H1 (cell line): ENCODE results near the gene ATP8B3. TPM values are rescaled to one million over a fixed set of nuclear protein-coding genes. Genes with fewer than 3 reads are reported as not detected.

Source experiments
- CTCF ChIA-PET: fragments of 300-600 bp; sonication (Branson Sonifier 250); formaldehyde crosslinking; loops from one replicate; lab custom pipeline; 2021; ENCODE audit not compliant: partially characterized antibody; lab: Charles Lee
- POLR2A ChIA-PET: fragments of 300-600 bp; sonication (Branson Sonifier 250); formaldehyde crosslinking; loops from one replicate; lab custom pipeline; 2021; ENCODE audit warnings: inconsistent platforms; ENCODE audit not compliant: partially characterized antibody; lab: Charles Lee
- DNase-seq, 2 experiments: peaks; one replicate each; pipeline versions ENCODE4 v3.0.0 to v3.0.0-alpha.2; 2010 to 2022; ENCODE audit warnings: low spot score in 2 of 2, low read depth in 1 of 2, mixed read lengths in 1 of 2
- FAIRE-seq: peaks from 2 replicates; lab custom pipeline; 2011; peaks lifted over from hg19 to GRCh38; lab: Jason Lieb, UNC
- H2AFZ ChIP-seq: 2 replicates; pipeline ENCODE4 v1.8.1; 2012; ENCODE audit warnings: low read length, inconsistent platforms
- H2AK5ac ChIP-seq: 2 replicates; pipeline ENCODE4 v1.6.1; 2013; ENCODE audit warnings: low read depth, low read length
- H2BK120ac ChIP-seq: replicated peaks from 2 replicates; pipeline ENCODE3; 2013; ENCODE audit warnings: low read depth, low read length, inconsistent platforms
- H2BK12ac ChIP-seq: 2 replicates; pipeline ENCODE4 v1.6.1; 2013; ENCODE audit warnings: low read depth, low read length
- H2BK15ac ChIP-seq: 2 replicates; pipeline ENCODE4 v1.6.1; 2013; ENCODE audit warnings: low read length
- H2BK20ac ChIP-seq: 2 replicates; pipeline ENCODE4 v1.6.1; 2013; ENCODE audit warnings: low read length
- H2BK5ac ChIP-seq: 2 replicates; pipeline ENCODE4 v1.6.1; 2013; ENCODE audit warnings: low read depth, low read length
- H3K14ac ChIP-seq: 2 replicates; pipeline ENCODE4 v1.6.1; 2013; ENCODE audit warnings: inconsistent platforms; ENCODE audit not compliant: insufficient read length
- H3K18ac ChIP-seq: 2 replicates; pipeline ENCODE4 v1.6.1; 2013; ENCODE audit warnings: low read length; ENCODE audit errors: extremely low read depth
- H3K23ac ChIP-seq: 2 replicates; pipeline ENCODE4 v1.6.1; 2013; ENCODE audit warnings: inconsistent platforms; ENCODE audit not compliant: insufficient read length
- H3K23me2 ChIP-seq: 2 replicates; pipeline ENCODE4 v1.6.1; 2013; ENCODE audit warnings: low read depth, low read length
- H3K27ac ChIP-seq: 2 replicates; pipeline ENCODE4 v1.6.1; 2011; ENCODE audit warnings: low read depth, low read length, inconsistent platforms
- H3K27me3 ChIP-seq, 4 experiments: replicated peaks in 1 of 4; 1 replicate in 1 of 4; 2 replicates in 3 of 4; pipeline versions ENCODE4 v1.6.1 to v1.8.1; 2011 to 2013; ENCODE audit warnings: low read length in 3 of 4, mild to moderate bottlenecking in 3 of 4, inconsistent platforms in 2 of 4, mixed read lengths in 2 of 4, moderate library complexity in 1 of 4; ENCODE audit not compliant: control insufficient read depth in 3 of 4, insufficient read depth in 3 of 4; ENCODE audit errors: extremely low read depth in 1 of 4
- H3K36me3 ChIP-seq, 4 experiments: 2 replicates each; pipeline versions ENCODE4 v1.6.1 to v1.8.1; 2011 to 2013; ENCODE audit warnings: mild to moderate bottlenecking in 4 of 4, low read length in 3 of 4, moderate library complexity in 2 of 4, control low read depth in 1 of 4, inconsistent platforms in 1 of 4; ENCODE audit not compliant: insufficient read depth in 4 of 4, control insufficient read depth in 2 of 4
- H3K4ac ChIP-seq: replicated peaks from 2 replicates; pipeline ENCODE3; 2013; ENCODE audit warnings: low read length, low read depth, mixed read lengths, inconsistent platforms; ENCODE audit not compliant: insufficient read length
- H3K4me1 ChIP-seq, 4 experiments: replicated peaks in 1 of 4; 1 replicate in 1 of 4; 2 replicates in 3 of 4; pipeline versions ENCODE4 v1.6.1 to v1.8.1; 2011 to 2013; ENCODE audit warnings: low read length in 3 of 4, inconsistent platforms in 2 of 4, mixed read lengths in 1 of 4; ENCODE audit not compliant: insufficient read depth in 4 of 4, control insufficient read depth in 3 of 4
- H3K4me2 ChIP-seq, 2 experiments: 2 replicates each; pipeline versions ENCODE4 v1.6.1 to v1.8.1; 2011 to 2013; ENCODE audit warnings: low read depth in 2 of 2, low read length in 2 of 2, control low read depth in 1 of 2, inconsistent platforms in 1 of 2, mild to moderate bottlenecking in 1 of 2; ENCODE audit not compliant: insufficient read depth in 1 of 2
- H3K4me3 ChIP-seq, 4 experiments: fragments of 200-600, 300-600 bp in 1 of 4; sonication (generic), shearing (Covaris generic), sonication (Bioruptor Twin) in 1 of 4; 2 replicates each; pipeline versions ENCODE4 v1.5.1 to v1.8.1; 2011 to 2016; ENCODE audit warnings: low read length in 4 of 4, low read depth in 3 of 4, control low read depth in 2 of 4, inconsistent platforms in 2 of 4, mild to moderate bottlenecking in 2 of 4, mixed read lengths in 1 of 4, moderate library complexity in 1 of 4; ENCODE audit not compliant: insufficient read depth in 2 of 4; ENCODE audit errors: extremely low read depth in 1 of 4
- H3K56ac ChIP-seq: replicated peaks from 2 replicates; pipeline ENCODE3; 2013; ENCODE audit warnings: low read depth, mild to moderate bottlenecking, mixed read lengths, low read length, inconsistent platforms; ENCODE audit not compliant: insufficient read length
- H3K79me1 ChIP-seq: 2 replicates; pipeline ENCODE4 v1.6.1; 2013; ENCODE audit warnings: low read depth, low read length, control low read depth
- H3K79me2 ChIP-seq, 2 experiments: 2 replicates each; pipeline versions ENCODE4 v1.6.1 to v1.8.1; 2012 to 2013; ENCODE audit warnings: low read length in 2 of 2, mild to moderate bottlenecking in 2 of 2, inconsistent platforms in 1 of 2; ENCODE audit not compliant: insufficient read depth in 2 of 2, control insufficient read depth in 1 of 2
- H3K9ac ChIP-seq, 4 experiments: replicated peaks in 1 of 4; 1 replicate in 1 of 4; 2 replicates in 3 of 4; pipeline versions ENCODE4 v1.6.1 to v1.8.1; 2011 to 2013; ENCODE audit warnings: low read depth in 3 of 4, low read length in 3 of 4, control low read depth in 2 of 4, mild to moderate bottlenecking in 2 of 4, moderate library complexity in 2 of 4, inconsistent platforms in 1 of 4; ENCODE audit errors: extremely low read depth in 1 of 4
- H3K9me3 ChIP-seq, 2 experiments: 2 replicates each; pipeline versions ENCODE4 v1.6.1 to v1.8.1; 2012 to 2013; ENCODE audit warnings: mild to moderate bottlenecking in 2 of 2, moderate library complexity in 2 of 2, control low read depth in 1 of 2, inconsistent platforms in 1 of 2, low read depth in 1 of 2, low read length in 1 of 2, mixed read lengths in 1 of 2; ENCODE audit not compliant: insufficient read depth in 2 of 2
- H4K20me1 ChIP-seq, 2 experiments: replicated peaks in 1 of 2; 2 replicates each; pipeline versions ENCODE3 to v1.8.1; 2011 to 2013; ENCODE audit warnings: inconsistent platforms in 2 of 2, low read length in 2 of 2, mild to moderate bottlenecking in 1 of 2; ENCODE audit not compliant: insufficient read depth in 2 of 2, control insufficient read depth in 1 of 2
- H4K5ac ChIP-seq: 2 replicates; pipeline ENCODE4 v1.6.1; 2013; ENCODE audit warnings: low read length, low read depth, mixed read lengths, inconsistent platforms; ENCODE audit not compliant: insufficient read length
- H4K8ac ChIP-seq: 2 replicates; pipeline ENCODE4 v1.8.0; 2013; ENCODE audit warnings: mild to moderate bottlenecking, moderate library complexity, low read length, inconsistent platforms; ENCODE audit not compliant: insufficient read depth; ENCODE audit errors: extremely low read depth
- H4K91ac ChIP-seq: replicated peaks from 2 replicates; pipeline ENCODE3; 2013; ENCODE audit warnings: low read length, mixed read lengths, inconsistent platforms; ENCODE audit not compliant: insufficient read length
- CREB1 ChIP-seq: IDR thresholded peaks from 2 replicates; pipeline ENCODE4 v1.6.1; 2012; ENCODE audit warnings: inconsistent platforms
- KDM4A ChIP-seq: IDR thresholded peaks from one replicate; pipeline ENCODE4 v1.7.1; 2012; ENCODE audit warnings: low read depth, mild to moderate bottlenecking, moderate library complexity, low read length, inconsistent platforms; ENCODE audit not compliant: severe bottlenecking
- RNF2 ChIP-seq: fragments of 200-900, 300-1000 bp; sonication (generic); IDR thresholded peaks from 2 replicates; pipeline ENCODE4 v1.7.1; 2016; ENCODE audit warnings: borderline replicate concordance, low read depth, mild to moderate bottlenecking, antibody characterized with exemption, low read length; ENCODE audit not compliant: poor library complexity, severe bottlenecking; ENCODE audit errors: missing control alignments
- WGBS, 2 experiments: shearing (Covaris generic) in 1 of 2; methylation state at CpG; one replicate each; pipeline versions ENCODE4 v1.1.6 to v1.1.7; 2013 to 2015; ENCODE audit warnings: low lambda C conversion rate in 2 of 2, mixed read lengths in 2 of 2, inconsistent platforms in 1 of 2, low coverage in 1 of 2, missing lambda C conversion rate in 1 of 2; ENCODE audit not compliant: insufficient replicate concordance in 2 of 2, insufficient coverage in 1 of 2, insufficient read length in 1 of 2; ENCODE audit errors: extremely low coverage in 1 of 2, missing lambda C conversion rate in 1 of 2; 5-methylcytosine and 5-hydroxymethylcytosine counted together
- polyA plus RNA-seq, 7 experiments: library from polyadenylated mRNA; depleted of rRNA in 3 of 7; stranded (reverse) in 5 of 7; unstranded in 2 of 7; fragments of >200 nt in 5 of 7; fragments of 200-250 nt in 2 of 7; gene quantifications; 1 replicate in 5 of 7; 2 replicates in 1 of 7; 4 replicates in 1 of 7; pipeline versions ENCODE4 v1.2.1 to v1.2.3, GENCODE V29; 2011 to 2013; ENCODE audit warnings: missing spikeins in 2 of 7, mixed read lengths in 2 of 7
- total RNA-seq: library from RNA; stranded (reverse); fragmentation: NEBNext Ultra II Directional; extraction: Animal tissue kit (Norgen Biotek cat#: 25700); gene quantifications from 2 replicates; pipeline ENCODE4 v1.2.1, GENCODE V29; 2021

The ATP8B3 gene
- total and polyA plus RNA-seq, 2 of the 8 experiments (the other 6 are each of a cell fraction or from before 2014, with no cell fraction given), result 4.1 to 9.3 TPM

DNA sequence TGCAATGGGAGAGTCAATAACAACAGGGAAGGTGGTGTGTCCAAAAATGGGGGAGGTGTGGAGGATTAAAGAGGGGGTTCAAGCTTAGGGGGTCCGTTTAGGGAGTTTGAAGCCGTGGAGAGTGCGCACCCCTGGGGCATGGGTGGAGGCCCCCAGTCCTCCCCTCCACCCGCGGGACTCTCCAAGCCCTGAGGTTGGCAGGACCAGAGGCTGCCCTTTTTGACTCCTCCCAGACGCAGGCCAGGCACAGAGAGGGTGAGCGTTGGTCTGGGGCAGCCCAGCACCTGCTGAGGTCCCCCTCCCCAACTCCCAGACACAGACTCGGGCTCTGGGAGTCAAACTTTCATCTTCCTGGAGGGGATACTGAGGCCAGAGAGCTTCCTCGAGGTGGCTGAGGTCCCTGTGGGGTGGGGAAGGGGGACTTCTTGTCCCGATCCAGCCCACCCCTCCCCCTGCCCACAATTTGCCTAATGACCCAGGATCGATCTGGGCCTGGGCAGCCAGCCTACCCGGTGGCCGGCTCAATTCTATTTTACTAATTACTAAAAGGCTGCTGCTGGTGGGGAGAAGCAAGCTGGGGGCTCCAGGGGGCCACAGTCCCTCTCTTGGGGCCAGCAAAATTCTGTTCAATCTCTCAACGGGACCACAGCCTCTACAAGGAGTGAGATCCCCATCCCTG is 61.6 kb downstream of the ATP8B3 start:
- peaks cover 5% of the 10 kb centered on the region; the same call in 1 of the 2 replicates for H3K23me2 ChIP-seq
- TF ChIP-seq CREB1 (no peak), KDM4A (no peak), RNF2 (peak; percentile 4)
- no peak overlapping the region for H3K56ac ChIP-seq
- H2BK12ac ChIP-seq, result 0 out of 2 replicates have a peak overlapping the region, but pooled peaks have one; percentile 60
- H4K91ac ChIP-seq, result no peak overlapping the region
- no peak overlapping the region for H3K4me3 ChIP-seq
- no peaks in the 10 kb centered on the region for H3K79me1 ChIP-seq
- FAIRE-seq (no peak), DNase-seq (peak in 1 of 2 experiments; percentile 58)
- 10% methylated on average over 14 of the region's 14 CpGs; no CpG with 5 or more reads in 1 of the 2 experiments for WGBS, 2 experiments
- POLR2A ChIA-PET, result interaction anchor here (1.0 to 1.7 kb wide), 2 partner anchors 10 to 25 kb away, joined by 3 to 5 read pairs; no protein-coding TSS in a partner anchor
- peaks cover 92 to 99% (median 94%) of the 10 kb centered on the region in 4 experiments for H3K27me3 ChIP-seq
- H4K8ac ChIP-seq, result peak overlapping the region; percentile 46; the same call in 1 of the 2 replicates
- peaks cover 0 to 31% (median 0%) of the 10 kb centered on the region in 4 experiments; a peak in 1 of 8 replicates for H3K36me3 ChIP-seq
- H3K23ac ChIP-seq, result no peak overlapping the region
- H3K14ac ChIP-seq, result no peak overlapping the region
- H3K4ac ChIP-seq, result no peak overlapping the region
- no peak overlapping the region for H3K27ac ChIP-seq
- H2BK20ac ChIP-seq, result 0 out of 2 replicates have a peak overlapping the region, but pooled peaks have one; percentile 61
- peaks cover 7 to 12% of the 10 kb centered on the region in 2 experiments for H4K20me1 ChIP-seq
- H3K9me3 ChIP-seq, result no peaks in the 10 kb centered on the region; a peak in 1 of 4 replicates
- H3K79me2 ChIP-seq, result no peaks in the 10 kb centered on the region
- no peak overlapping the region for H4K5ac ChIP-seq
- CTCF ChIA-PET, result interaction anchor here (0.7 to 2.3 kb wide), 5 partner anchors 14 to 78 kb away, joined by 3 to 12 read pairs (median 3); no protein-coding TSS in a partner anchor
- no peak overlapping the region; a peak in 1 of 4 replicates for H3K4me2 ChIP-seq
- no peak overlapping the region for H3K18ac ChIP-seq
- no peak overlapping the region for H2BK5ac ChIP-seq
- H2AFZ ChIP-seq, result no peak overlapping the region
- H2BK15ac ChIP-seq, result 0 out of 2 replicates have a peak overlapping the region, but pooled peaks have one; percentile 46
- H2BK120ac ChIP-seq, result no peak overlapping the region
- no peak overlapping the region for H3K9ac ChIP-seq
- peaks cover 0 to 49% (median 24%) of the 10 kb centered on the region in 4 experiments; a peak in 6 of 7 replicates for H3K4me1 ChIP-seq
- H2AK5ac ChIP-seq, result no peak overlapping the region
